Left lung (tissue), 10 donors: Measurements from ENCODE around the gene ETNK2. TPM values are rescaled to one million over a fixed set of nuclear protein-coding genes. Genes with fewer than 3 reads are reported as not detected.

ENCODE experiments used
- ATAC-seq: fragments of 200-7000 bp; cut with Tn5 transposase; one replicate; pipeline ENCODE4 v1.9.1; 2020; ENCODE audit warnings: moderate library complexity
- DNase-seq, 4 donors: peaks; one replicate each; pipeline ENCODE4 v3.0.0-alpha.2; 2013 to 2020
- H3K27ac ChIP-seq, 2 donors: fragments of 200-600 bp; sonication (generic) in 1 of 2; one replicate each; pipeline versions ENCODE4 v1.5.0 to v1.8.0; 2020 to 2021
- H3K27me3 ChIP-seq, 2 donors: fragments of 200-600 bp; sonication (generic) in 1 of 2; one replicate each; pipeline versions ENCODE4 v1.5.0 to v1.8.0; 2020 to 2021
- H3K36me3 ChIP-seq, 2 donors: fragments of 200-600 bp; sonication (generic) in 1 of 2; one replicate each; pipeline versions ENCODE4 v1.5.0 to v1.8.0; 2020 to 2021
- H3K4me1 ChIP-seq, 2 donors: fragments of 200-600 bp; one replicate each; pipeline ENCODE4 v1.8.0; 2021
- H3K4me3 ChIP-seq, 2 donors: fragments of 200-600 bp; sonication (generic) in 1 of 2; one replicate each; pipeline versions ENCODE4 v1.5.0 to v1.8.0; 2020 to 2021; ENCODE audit warnings: mild to moderate bottlenecking in 1 of 2
- H3K9me3 ChIP-seq, 2 donors: fragments of 200-600 bp; sonication (generic) in 1 of 2; one replicate each; pipeline versions ENCODE4 v1.5.0 to v1.8.0; 2020 to 2021
- CTCF ChIP-seq, 2 donors: fragments of 200-600 bp; sonication (generic) in 1 of 2; IDR thresholded peaks; one replicate each; pipeline versions ENCODE4 v1.5.0 to v1.8.0; 2021; ENCODE audit warnings: antibody characterized with exemption in 2 of 2
- intact Hi-C, 2 donors: fragments of 100-400 bp; cut with DNase I; formaldehyde crosslinking; loops; one replicate each; pipeline versions ENCODE4 v1.11.2 to v1.14.2; 2022
- polyA plus RNA-seq, 6 donors: library from polyadenylated mRNA; unstranded; fragments of 120-200 nt; gene quantifications; one replicate each; pipeline ENCODE4 v1.2.1, GENCODE V29; 2013; ENCODE audit not compliant: insufficient read length in 6 of 6
- total RNA-seq, 2 donors: library from RNA; stranded (reverse); fragmentation: NEBNext Ultra II Directional; extraction: Animal tissue kit (Norgen Biotek cat#: 25700); gene quantifications; one replicate each; pipeline ENCODE4 v1.2.1, GENCODE V29; 2021
- donor health status: DM: no; HTN: yes; CAD: no.
- donor health status: DM: no; HTN: no; CAD: no.

Gene ETNK2
- total and polyA plus RNA-seq, 8 donors, result 2.6 to 13.2 (median 10.2) TPM

GRCh38 chr1:204198348-204199340 lies 46.8 kb upstream of the ETNK2 start:
- Histone ChIP-seq H3K9me3 (no peaks in the 10 kb centered on the region), H3K4me1 (no peaks in the 10 kb centered on the region), H3K27ac (no peak overlapping the region), H3K36me3 (no peaks in the 10 kb centered on the region), H3K4me3 (no peak overlapping the region), H3K27me3 (peaks cover 0 to 34% of the 10 kb centered on the region in 2 donors)
- TF ChIP-seq CTCF (IDR thresholded peaks at IDR 0.05), result no peak
- peak; percentile 72 for ATAC-seq
- intact Hi-C loops, result no loop called here
- DNase-seq, result peak in 1 of 4 donors; percentile 44

GRCh38 chr1:204197068-204197467 lies 45.2 kb upstream of the ETNK2 start:
- Histone ChIP-seq H3K4me1 (no peaks in the 10 kb centered on the region), H3K4me3 (no peak overlapping the region), H3K27ac (no peak overlapping the region), H3K9me3 (no peaks in the 10 kb centered on the region), H3K27me3 (peaks cover 0 to 48% of the 10 kb centered on the region in 2 donors), H3K36me3 (no peaks in the 10 kb centered on the region)
- DNase-seq (no peak), ATAC-seq (no peak)
- intact Hi-C loops, result no loop called here
- TF ChIP-seq CTCF (IDR thresholded peaks at IDR 0.05), result no peak

- no peak for TF ChIP-seq CTCF (IDR thresholded peaks at IDR 0.05)
- Histone ChIP-seq H3K4me3 (no peak within 1 kb of the TSS), H3K36me3 (no peaks in the 10 kb centered on the region), H3K27me3 (peaks cover 0 to 55% of the 10 kb centered on the region in 2 donors), H3K4me1 (no peaks in the 10 kb centered on the region), H3K9me3 (no peaks in the 10 kb centered on the region), H3K27ac (no peak within 1 kb of the TSS)
- ATAC-seq (no peak), DNase-seq (no peak)
- intact Hi-C loops, result no loop called here
These were observed 44.4 kb upstream of the ETNK2 start, which contains the start of gene KISS1 for GRCh38 chr1:204196068-204196795. Gene KISS1, minus strand, starts transcription at chr1:204196491. Its CDS starts 3,615 bp downstream, at chr1:204192876.

- TF ChIP-seq CTCF (IDR thresholded peaks at IDR 0.05), result no peak
- intact Hi-C loops, result no loop called here
These were observed 42.9 kb upstream of the ETNK2 start for GRCh38 chr1:204194771-204195170.

GRCh38 chr1:204194080-204194479 lies 42.2 kb upstream of the ETNK2 start:
- Histone ChIP-seq H3K4me1 (peaks cover 0 to 8% of the 10 kb centered on the region in 2 donors), H3K27ac (no peak overlapping the region), H3K36me3 (no peaks in the 10 kb centered on the region), H3K9me3 (no peaks in the 10 kb centered on the region), H3K4me3 (no peak overlapping the region), H3K27me3 (peaks cover 0 to 74% of the 10 kb centered on the region in 2 donors)
- TF ChIP-seq CTCF (IDR thresholded peaks at IDR 0.05), result no peak
- intact Hi-C loops, result no loop called here
- ATAC-seq (no peak), DNase-seq (no peak)

More at GRCh38 chr1:204194771-204195170, 42.9 kb upstream of the ETNK2 start:
- ATAC-seq (no peak), DNase-seq (no peak)
- H3K9me3 ChIP-seq, result no peaks in the 10 kb centered on the region
- no peak overlapping the region for H3K4me3 ChIP-seq
- H3K4me1 ChIP-seq, result peaks cover 0 to 8% of the 10 kb centered on the region in 2 donors
- no peak overlapping the region for H3K27ac ChIP-seq
- H3K27me3 ChIP-seq, result peaks cover 0 to 68% of the 10 kb centered on the region in 2 donors
- no peaks in the 10 kb centered on the region for H3K36me3 ChIP-seq
